ENCODE measurements around the gene NEK6.
"Not testable (repeated sequence)": the region's sequence is repeated elsewhere in the genome, so short reads cannot be mapped to it uniquely, and the experiment has no call there.

The NEK6 gene

DNA sequence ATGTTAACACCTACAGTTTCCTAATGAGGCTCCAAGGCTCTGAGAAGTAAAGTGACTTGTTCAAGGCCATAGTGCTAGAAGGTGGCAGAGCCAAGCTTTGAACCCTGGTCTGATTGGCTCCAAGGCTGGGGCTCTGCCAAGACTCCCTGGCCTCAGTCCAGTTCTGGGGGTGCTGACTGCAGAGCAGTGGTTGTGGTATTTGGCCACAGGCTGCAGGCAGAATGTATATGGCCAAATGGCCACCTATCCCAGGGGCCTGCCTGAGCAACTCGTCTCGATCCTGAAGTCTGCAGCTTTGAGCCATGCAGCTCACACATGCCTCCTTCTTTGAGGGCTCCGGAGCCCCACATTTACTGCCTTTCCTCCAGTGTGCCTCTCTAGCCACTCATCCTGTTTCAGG is 9.7 kb upstream of the NEK6 start:
- no peak for DNase-seq (ENCODE audit: low read depth)
- H3K4me3 ChIP-seq (ENCODE audit: low read depth, low read length): no peak overlapping the region
- TF ChIP-seq, protein P1, sequence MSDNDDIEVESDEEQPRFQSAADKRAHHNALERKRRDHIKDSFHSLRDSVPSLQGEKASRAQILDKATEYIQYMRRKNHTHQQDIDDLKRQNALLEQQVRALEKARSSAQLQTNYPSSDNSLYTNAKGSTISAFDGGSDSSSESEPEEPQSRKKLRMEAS (IDR thresholded peaks at IDR 0.05; ENCODE audit: low read depth, low read length): no peak
- TF ChIP-seq MYC (IDR thresholded peaks at IDR 0.05; ENCODE audit: low read depth, low read length) (no peak), POLR2A (IDR thresholded peaks at IDR 0.05; ENCODE audit: extremely low read depth, insufficient read length) (no peak)
- TF ChIP-seq, protein P2, sequence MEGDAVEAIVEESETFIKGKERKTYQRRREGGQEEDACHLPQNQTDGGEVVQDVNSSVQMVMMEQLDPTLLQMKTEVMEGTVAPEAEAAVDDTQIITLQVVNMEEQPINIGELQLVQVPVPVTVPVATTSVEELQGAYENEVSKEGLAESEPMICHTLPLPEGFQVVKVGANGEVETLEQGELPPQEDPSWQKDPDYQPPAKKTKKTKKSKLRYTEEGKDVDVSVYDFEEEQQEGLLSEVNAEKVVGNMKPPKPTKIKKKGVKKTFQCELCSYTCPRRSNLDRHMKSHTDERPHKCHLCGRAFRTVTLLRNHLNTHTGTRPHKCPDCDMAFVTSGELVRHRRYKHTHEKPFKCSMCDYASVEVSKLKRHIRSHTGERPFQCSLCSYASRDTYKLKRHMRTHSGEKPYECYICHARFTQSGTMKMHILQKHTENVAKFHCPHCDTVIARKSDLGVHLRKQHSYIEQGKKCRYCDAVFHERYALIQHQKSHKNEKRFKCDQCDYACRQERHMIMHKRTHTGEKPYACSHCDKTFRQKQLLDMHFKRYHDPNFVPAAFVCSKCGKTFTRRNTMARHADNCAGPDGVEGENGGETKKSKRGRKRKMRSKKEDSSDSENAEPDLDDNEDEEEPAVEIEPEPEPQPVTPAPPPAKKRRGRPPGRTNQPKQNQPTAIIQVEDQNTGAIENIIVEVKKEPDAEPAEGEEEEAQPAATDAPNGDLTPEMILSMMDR (IDR thresholded peaks at IDR 0.05; ENCODE audit: low read depth, low read length): no peak

DNA sequence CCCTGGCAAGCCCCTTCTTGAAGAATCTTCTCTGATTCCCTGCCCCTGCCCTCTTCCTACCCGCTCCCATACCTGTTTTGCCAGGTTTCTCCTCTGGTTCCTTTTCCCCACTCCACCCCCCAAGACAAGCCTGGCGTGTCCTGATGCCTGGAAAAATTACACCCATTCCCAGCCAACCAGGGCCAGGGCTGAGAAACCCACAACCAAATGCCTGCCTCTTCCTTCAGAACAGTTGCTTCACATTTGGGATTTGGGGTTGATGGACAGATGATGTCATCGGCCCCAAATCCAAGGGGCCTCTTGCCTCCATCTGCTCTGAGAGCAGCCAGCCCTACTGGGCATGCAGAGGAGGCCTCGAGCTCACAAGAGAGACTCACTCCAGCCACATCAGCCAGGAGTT is 8.8 kb upstream of the NEK6 start:
- DNase-seq (ENCODE audit: low read depth): no peak
- H3K4me3 ChIP-seq (ENCODE audit: low read depth, low read length): no peak overlapping the region
- TF ChIP-seq, protein P1 (IDR thresholded peaks at IDR 0.05; ENCODE audit: low read depth, low read length): no peak
- no peak for TF ChIP-seq POLR2A (IDR thresholded peaks at IDR 0.05; ENCODE audit: extremely low read depth, insufficient read length)
- no peak for TF ChIP-seq MYC (IDR thresholded peaks at IDR 0.05; ENCODE audit: low read depth, low read length)
- TF ChIP-seq, protein P2 (IDR thresholded peaks at IDR 0.05; ENCODE audit: low read depth, low read length): no peak

DNA sequence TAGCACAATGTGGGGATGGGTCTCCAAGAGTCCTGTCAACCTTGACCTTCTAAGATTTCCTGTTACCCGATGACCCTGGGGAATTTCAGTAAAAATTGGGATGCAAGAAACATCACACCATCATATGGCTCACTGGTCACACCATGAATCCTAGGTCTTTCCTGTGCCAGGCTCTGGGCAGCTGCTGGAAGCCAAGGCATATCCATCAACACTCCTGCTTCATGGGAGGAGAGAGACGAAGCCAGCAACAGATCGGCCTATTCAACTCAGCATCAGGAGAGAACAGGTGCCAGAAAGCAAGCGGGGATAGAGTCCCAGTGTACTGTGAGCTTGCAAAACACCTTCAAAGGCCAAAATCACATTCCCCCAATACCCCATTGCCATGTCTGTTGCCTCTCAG is 6.5 kb upstream of the NEK6 start:
- TF ChIP-seq, protein P2 (IDR thresholded peaks at IDR 0.05; ENCODE audit: low read depth, low read length): no peak
- TF ChIP-seq POLR2A (IDR thresholded peaks at IDR 0.05; ENCODE audit: extremely low read depth, insufficient read length) (no peak), MYC (IDR thresholded peaks at IDR 0.05; ENCODE audit: low read depth, low read length) (no peak)
- TF ChIP-seq, protein P1 (IDR thresholded peaks at IDR 0.05; ENCODE audit: low read depth, low read length): no peak
- no peak overlapping the region for H3K4me3 ChIP-seq (ENCODE audit: low read depth, low read length)
- DNase-seq (ENCODE audit: low read depth): no peak

DNA sequence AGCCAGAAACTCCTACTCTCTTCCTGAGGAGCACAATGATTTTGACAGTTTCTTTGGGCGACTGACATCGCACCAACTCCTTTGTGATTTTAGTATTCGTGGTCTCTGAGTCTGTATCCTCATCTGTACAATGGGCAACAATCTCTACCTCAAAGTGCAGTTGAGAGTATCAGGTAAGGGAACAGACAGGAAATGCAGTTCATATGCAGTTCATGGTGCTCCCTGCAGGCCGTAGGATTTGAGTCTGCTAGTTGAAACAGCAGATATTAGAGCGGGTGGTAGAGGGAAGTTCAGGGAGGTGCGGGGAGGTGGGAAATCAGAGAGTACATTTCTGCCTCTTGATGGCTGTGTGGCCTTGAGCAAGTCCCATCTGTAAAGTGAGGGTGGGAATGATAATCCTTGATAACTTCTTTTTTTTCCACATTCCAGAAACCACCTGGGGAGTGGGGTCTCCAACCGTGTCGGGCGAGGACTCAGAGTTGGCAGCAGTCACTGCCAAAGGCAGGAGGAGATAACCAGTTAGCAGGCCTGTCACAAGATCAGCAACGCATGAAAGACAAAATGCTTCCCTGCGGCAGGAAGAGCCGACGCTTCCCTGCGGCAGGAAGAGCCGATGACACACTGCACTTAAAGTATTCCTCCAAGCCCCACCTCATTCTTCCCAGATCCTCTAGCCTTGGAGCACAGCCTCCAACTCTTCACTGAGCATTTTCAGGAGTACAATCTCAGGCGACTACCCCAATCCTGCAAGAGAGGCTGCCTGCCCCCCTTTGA is 6.0 kb upstream of the NEK6 start:
- DNase-seq (ENCODE audit: low read depth): peak; percentile 19
- TF ChIP-seq MYC (IDR thresholded peaks at IDR 0.05; ENCODE audit: low read depth, low read length) (no peak), POLR2A (IDR thresholded peaks at IDR 0.05; ENCODE audit: extremely low read depth, insufficient read length) (no peak)
- TF ChIP-seq, protein P2 (IDR thresholded peaks at IDR 0.05; ENCODE audit: low read depth, low read length): no peak
- TF ChIP-seq, protein P1 (IDR thresholded peaks at IDR 0.05; ENCODE audit: low read depth, low read length): no peak
- H3K4me3 ChIP-seq (ENCODE audit: low read depth, low read length): no peak overlapping the region

DNA sequence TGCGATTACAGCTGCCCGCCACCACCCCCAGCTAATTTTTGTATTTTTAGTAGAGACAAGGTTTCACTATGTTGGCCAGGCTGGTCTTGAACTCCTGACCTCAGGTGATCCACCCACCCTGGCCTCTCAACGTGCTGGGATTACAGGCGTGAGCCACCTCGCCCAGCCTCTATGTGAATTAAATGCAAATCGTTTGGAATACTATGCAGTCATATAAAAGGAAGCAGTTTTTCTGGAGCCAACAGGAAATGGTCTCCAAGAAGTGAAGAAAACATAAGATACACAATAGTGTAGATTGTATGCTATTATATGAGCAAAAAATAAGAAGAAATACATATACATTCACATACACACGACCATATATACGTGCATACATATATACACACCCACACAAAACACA is 4.9 kb upstream of the NEK6 start:
- not testable (repeated sequence) for DNase-seq (ENCODE audit: low read depth); H3K4me3 ChIP-seq (ENCODE audit: low read depth, low read length)

DNA sequence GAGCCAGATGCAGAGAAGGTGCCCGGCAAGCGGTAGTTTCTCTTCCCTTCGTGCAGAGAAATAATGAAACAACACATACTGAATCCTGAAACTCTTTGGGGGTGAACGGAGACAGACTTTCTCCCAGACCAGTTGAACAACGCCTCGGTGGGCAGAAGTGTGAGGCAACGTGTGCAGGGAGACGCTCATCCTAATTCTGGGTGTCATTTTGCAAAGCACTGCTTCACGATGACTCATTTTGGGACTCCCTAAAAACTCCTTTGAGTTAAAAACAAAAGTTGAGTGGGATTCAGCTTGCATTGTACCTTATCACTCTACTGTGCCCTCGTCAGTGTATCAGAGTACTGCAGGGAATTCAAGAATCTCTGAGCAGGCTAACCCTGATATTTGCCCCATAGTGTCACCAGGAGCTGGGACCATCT is 3.5 kb upstream of the NEK6 start:
- TF ChIP-seq MYC (IDR thresholded peaks at IDR 0.05; ENCODE audit: low read depth, low read length): no peak
- no peak for TF ChIP-seq POLR2A (IDR thresholded peaks at IDR 0.05; ENCODE audit: extremely low read depth, insufficient read length)
- TF ChIP-seq, protein P2 (IDR thresholded peaks at IDR 0.05; ENCODE audit: low read depth, low read length): no peak
- TF ChIP-seq, protein P1 (IDR thresholded peaks at IDR 0.05; ENCODE audit: low read depth, low read length): no peak
- no peak for DNase-seq (ENCODE audit: low read depth)
- no peak overlapping the region for H3K4me3 ChIP-seq (ENCODE audit: low read depth, low read length)

All from NB4 (cell line).